Suprapubic skin (tissue), 4 donors: ENCODE results near the gene GMEB2. TPM values are rescaled to one million over a fixed set of nuclear protein-coding genes. Genes with fewer than 3 reads are reported as not detected.

Source experiments
- DNase-seq, 2 donors: peaks; one replicate each; pipeline ENCODE4 v3.0.0-alpha.2; 2019; ENCODE audit warnings: low spot score in 2 of 2
- H3K27ac ChIP-seq: fragments of 200-600 bp; sonication (generic); one replicate; pipeline ENCODE4 v1.5.1; 2019
- H3K27me3 ChIP-seq: fragments of 200-600 bp; sonication (generic); one replicate; pipeline ENCODE4 v1.5.1; 2019
- H3K36me3 ChIP-seq: fragments of 200-600 bp; sonication (generic); one replicate; pipeline ENCODE4 v1.5.1; 2019
- H3K4me1 ChIP-seq: fragments of 200-600 bp; sonication (generic); one replicate; pipeline ENCODE4 v1.5.1; 2019
- H3K4me3 ChIP-seq: fragments of 200-600 bp; sonication (generic); one replicate; pipeline ENCODE4 v1.5.1; 2019; ENCODE audit warnings: mild to moderate bottlenecking
- H3K9me3 ChIP-seq: fragments of 200-600 bp; sonication (generic); one replicate; pipeline ENCODE4 v1.5.1; 2019
- EP300 ChIP-seq: sonication (generic); formaldehyde crosslinking; IDR thresholded peaks from one replicate; pipeline ENCODE4 v1.6.1; 2017; ENCODE audit warnings: antibody characterized with exemption
- POLR2A ChIP-seq, 2 donors: fragments of 450-650 bp; IDR thresholded peaks; one replicate each; pipeline ENCODE4 v1.6.1; 2017; ENCODE audit warnings: antibody characterized with exemption in 2 of 2, mild to moderate bottlenecking in 2 of 2, moderate library complexity in 2 of 2
- POLR2AphosphoS5 ChIP-seq, 3 donors: sonication (generic); formaldehyde crosslinking; IDR thresholded peaks; one replicate each; pipeline ENCODE4 v1.6.1; 2017; ENCODE audit warnings: antibody characterized with exemption in 3 of 3
- WGBS: methylation state at CpG from one replicate; pipeline ENCODE4 v1.1.5; 2018; 5-methylcytosine and 5-hydroxymethylcytosine counted together
- total RNA-seq, 4 donors: library from RNA; depleted of rRNA; stranded (reverse); fragments of >200 nt; gene quantifications; one replicate each; pipeline ENCODE4 v1.1.0, GENCODE V29; 2016
- TF ChIP-seq, protein P1 (sequence below), 2 donors: fragments of 200-600 bp in 1 of 2; fragments of 450-650 bp in 1 of 2; sonication (generic) in 1 of 2; IDR thresholded peaks; one replicate each; pipeline ENCODE4 v1.5.1; 2016 to 2019; ENCODE audit warnings: antibody characterized with exemption in 2 of 2, mild to moderate bottlenecking in 1 of 2, moderate library complexity in 1 of 2

Gene GMEB2
- total RNA-seq, 4 donors from 2014 or later: 15.5 to 18.5 (median 16.4) TPM

GRCh38 chr20:63648895-63649589 lies 22.1 kb upstream of the GMEB2 start:
- Histone ChIP-seq H3K4me3 (no peak overlapping the region), H3K27me3 (peaks cover 4% of the 10 kb centered on the region), H3K27ac (no peak overlapping the region), H3K4me1 (peaks cover 30% of the 10 kb centered on the region), H3K36me3 (no peaks in the 10 kb centered on the region), H3K9me3 (no peaks in the 10 kb centered on the region)
- TF ChIP-seq, protein P1, sequence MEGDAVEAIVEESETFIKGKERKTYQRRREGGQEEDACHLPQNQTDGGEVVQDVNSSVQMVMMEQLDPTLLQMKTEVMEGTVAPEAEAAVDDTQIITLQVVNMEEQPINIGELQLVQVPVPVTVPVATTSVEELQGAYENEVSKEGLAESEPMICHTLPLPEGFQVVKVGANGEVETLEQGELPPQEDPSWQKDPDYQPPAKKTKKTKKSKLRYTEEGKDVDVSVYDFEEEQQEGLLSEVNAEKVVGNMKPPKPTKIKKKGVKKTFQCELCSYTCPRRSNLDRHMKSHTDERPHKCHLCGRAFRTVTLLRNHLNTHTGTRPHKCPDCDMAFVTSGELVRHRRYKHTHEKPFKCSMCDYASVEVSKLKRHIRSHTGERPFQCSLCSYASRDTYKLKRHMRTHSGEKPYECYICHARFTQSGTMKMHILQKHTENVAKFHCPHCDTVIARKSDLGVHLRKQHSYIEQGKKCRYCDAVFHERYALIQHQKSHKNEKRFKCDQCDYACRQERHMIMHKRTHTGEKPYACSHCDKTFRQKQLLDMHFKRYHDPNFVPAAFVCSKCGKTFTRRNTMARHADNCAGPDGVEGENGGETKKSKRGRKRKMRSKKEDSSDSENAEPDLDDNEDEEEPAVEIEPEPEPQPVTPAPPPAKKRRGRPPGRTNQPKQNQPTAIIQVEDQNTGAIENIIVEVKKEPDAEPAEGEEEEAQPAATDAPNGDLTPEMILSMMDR (IDR thresholded peaks at IDR 0.05): no peak
- TF ChIP-seq POLR2A (IDR thresholded peaks at IDR 0.05) (no peak), EP300 (no peak), POLR2AphosphoS5 (IDR thresholded peaks at IDR 0.05) (no peak)
- WGBS: 74% methylated on average over 9 of the region's 11 CpGs
- DNase-seq: no peak

DNA sequence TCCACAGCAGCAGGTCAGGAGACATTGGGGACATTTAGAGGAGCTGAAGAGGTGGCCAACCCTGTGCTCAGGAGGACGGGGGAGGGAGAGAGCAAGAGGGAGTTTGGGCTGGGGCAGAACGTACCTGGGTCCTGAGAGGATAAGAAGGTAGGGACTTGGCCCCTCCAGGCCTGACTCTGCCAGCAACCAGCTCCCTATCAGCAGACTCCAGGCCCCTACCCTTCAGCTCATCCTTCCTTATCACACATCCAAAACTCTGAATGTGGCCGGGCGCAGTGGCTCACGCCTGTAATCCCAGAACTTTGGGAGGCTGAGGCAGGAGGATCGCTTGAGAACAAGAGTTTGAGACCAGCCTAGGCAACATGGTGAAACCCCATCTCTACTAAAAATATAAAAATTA lies 21.3 kb upstream of the GMEB2 start:
- WGBS: 97% methylated on average over 6 of the region's 6 CpGs
- Histone ChIP-seq H3K27ac (no peak overlapping the region), H3K36me3 (peaks cover 3% of the 10 kb centered on the region)

GRCh38 chr20:63645218-63645617 lies 18.3 kb upstream of the GMEB2 start:
- Histone ChIP-seq H3K27me3 (no peaks in the 10 kb centered on the region), H3K4me1 (peaks cover 15% of the 10 kb centered on the region), H3K27ac (no peak overlapping the region), H3K4me3 (no peak overlapping the region), H3K36me3 (peaks cover 3% of the 10 kb centered on the region), H3K9me3 (no peaks in the 10 kb centered on the region)
- WGBS: 90% methylated on average over 4 of the region's 4 CpGs
- no peak for DNase-seq
- no peak for TF ChIP-seq EP300
- no peak for TF ChIP-seq POLR2A (IDR thresholded peaks at IDR 0.05)

More for the DNA sequence above, 21.3 kb upstream of the GMEB2 start:
- H3K4me1 ChIP-seq: peaks cover 22% of the 10 kb centered on the region
- peaks cover 4% of the 10 kb centered on the region for H3K27me3 ChIP-seq
- no peak for DNase-seq
- TF ChIP-seq POLR2AphosphoS5 (IDR thresholded peaks at IDR 0.05) (no peak), EP300 (no peak), POLR2A (IDR thresholded peaks at IDR 0.05) (no peak)
- TF ChIP-seq, protein P1 (IDR thresholded peaks at IDR 0.05): no peak
- H3K4me3 ChIP-seq: no peak overlapping the region
- H3K9me3 ChIP-seq: no peaks in the 10 kb centered on the region

DNA sequence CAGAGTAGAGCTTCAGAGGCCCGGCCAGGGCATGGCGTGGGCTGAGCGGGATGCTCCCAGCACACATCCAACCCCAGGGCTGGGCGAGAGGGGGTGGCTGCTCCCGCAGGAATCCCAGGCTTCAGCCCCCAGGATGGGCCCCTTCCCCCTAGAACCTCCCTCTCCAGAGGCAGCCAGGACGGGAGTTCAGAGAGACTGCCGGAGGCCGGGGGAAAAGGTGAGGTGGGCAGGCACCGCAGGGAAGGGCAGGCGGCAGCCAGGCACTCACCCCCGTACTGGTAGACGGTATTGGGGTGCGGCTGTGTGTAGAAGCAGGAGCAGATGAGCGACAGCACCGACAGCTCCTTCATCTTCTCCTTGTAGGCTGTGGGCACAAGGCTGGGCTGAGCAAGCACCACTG lies 17.0 kb upstream of the GMEB2 start:
- no peak for DNase-seq

GRCh38 chr20:63643499-63643898 lies 16.6 kb upstream of the GMEB2 start:
- no peak overlapping the region for H3K4me3 ChIP-seq
- H3K4me1 ChIP-seq: peaks cover 22% of the 10 kb centered on the region
- no peak for DNase-seq
- H3K27ac ChIP-seq: no peak overlapping the region
- 98% methylated on average over 4 of the region's 10 CpGs for WGBS
- peaks cover 3% of the 10 kb centered on the region for H3K36me3 ChIP-seq
- H3K9me3 ChIP-seq: no peaks in the 10 kb centered on the region
- TF ChIP-seq POLR2AphosphoS5 (IDR thresholded peaks at IDR 0.05): no peak
- TF ChIP-seq, protein P1 (IDR thresholded peaks at IDR 0.05): no peak
- no peak for TF ChIP-seq EP300
- no peaks in the 10 kb centered on the region for H3K27me3 ChIP-seq

More for the DNA sequence above, 17.0 kb upstream of the GMEB2 start:
- 89% methylated on average over 11 of the region's 15 CpGs for WGBS
- H3K27ac ChIP-seq: no peak overlapping the region
- peaks cover 3% of the 10 kb centered on the region for H3K36me3 ChIP-seq
- TF ChIP-seq, protein P1 (IDR thresholded peaks at IDR 0.05): no peak
- TF ChIP-seq POLR2A (IDR thresholded peaks at IDR 0.05) (no peak), POLR2AphosphoS5 (IDR thresholded peaks at IDR 0.05) (no peak), EP300 (no peak)
- peaks cover 22% of the 10 kb centered on the region for H3K4me1 ChIP-seq
- H3K27me3 ChIP-seq: no peaks in the 10 kb centered on the region
- H3K9me3 ChIP-seq: no peaks in the 10 kb centered on the region
- no peak overlapping the region for H3K4me3 ChIP-seq
